Measurements from ENCODE around the gene CLEC20A. TPM values are rescaled to one million over a fixed set of nuclear protein-coding genes. Genes with fewer than 3 reads are reported as not detected.

The CLEC20A gene
- total RNA-seq, 1 experiment from 2014 or later: not detected

DNA sequence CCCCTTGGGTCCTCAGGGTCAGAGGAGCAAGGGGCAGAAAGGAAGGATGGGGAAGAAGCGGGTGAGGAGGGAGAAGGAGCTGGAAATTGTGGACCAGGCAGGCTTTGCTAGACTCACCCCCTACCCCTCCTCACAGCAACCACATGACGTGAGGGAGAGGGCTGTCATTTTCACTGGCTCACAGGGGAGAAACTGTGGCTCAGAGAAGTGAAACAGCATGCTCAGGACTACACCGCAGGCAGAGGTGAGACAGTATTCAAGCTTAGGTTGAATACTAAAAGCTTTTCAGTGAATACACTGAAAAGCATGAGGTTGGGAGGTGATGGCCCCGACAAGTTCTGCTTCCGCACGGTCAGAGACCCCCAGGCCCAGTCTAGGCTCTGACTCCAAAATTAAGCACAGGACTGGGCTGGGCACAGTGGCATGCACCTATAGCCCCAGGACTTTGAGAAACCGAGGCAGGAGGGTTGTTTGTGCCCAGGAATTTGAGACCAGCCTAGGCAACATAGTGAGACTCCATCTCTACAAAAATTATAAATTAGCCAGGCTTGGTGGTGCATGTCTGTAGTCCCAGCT, 1.2 kb upstream of the CLEC20A start:
- Histone ChIP-seq H3F3A (ENCODE audit: insufficient read depth, low read depth) (peaks cover 3% of the 10 kb centered on the region; the same call in 1 of the 2 replicates), H3K27ac (no peak overlapping the region), H3K9me3 (ENCODE audit: insufficient read depth, low read depth) (no peaks in the 10 kb centered on the region), H2AFZ (no peak overlapping the region), H3K79me2 (ENCODE audit: low read depth) (no peaks in the 10 kb centered on the region), H3K4me1 (replicated peaks; ENCODE audit: insufficient read depth) (no peaks in the 10 kb centered on the region), H3K4me2 (no peak overlapping the region), H4K20me1 (ENCODE audit: insufficient read depth) (no peaks in the 10 kb centered on the region), H3K4me3 (no peak overlapping the region), H3K27me3 (ENCODE audit: insufficient read depth, low read depth) (no peaks in the 10 kb centered on the region), H3K36me3 (ENCODE audit: low read depth) (no peaks in the 10 kb centered on the region), H3K9me2 (ENCODE audit: insufficient read depth) (no peaks in the 10 kb centered on the region)
- CTCF ChIA-PET: no interaction called here
- POLR2A ChIA-PET (ENCODE audit: unreplicated experiment): no interaction called here
- TF ChIP-seq, protein P1, sequence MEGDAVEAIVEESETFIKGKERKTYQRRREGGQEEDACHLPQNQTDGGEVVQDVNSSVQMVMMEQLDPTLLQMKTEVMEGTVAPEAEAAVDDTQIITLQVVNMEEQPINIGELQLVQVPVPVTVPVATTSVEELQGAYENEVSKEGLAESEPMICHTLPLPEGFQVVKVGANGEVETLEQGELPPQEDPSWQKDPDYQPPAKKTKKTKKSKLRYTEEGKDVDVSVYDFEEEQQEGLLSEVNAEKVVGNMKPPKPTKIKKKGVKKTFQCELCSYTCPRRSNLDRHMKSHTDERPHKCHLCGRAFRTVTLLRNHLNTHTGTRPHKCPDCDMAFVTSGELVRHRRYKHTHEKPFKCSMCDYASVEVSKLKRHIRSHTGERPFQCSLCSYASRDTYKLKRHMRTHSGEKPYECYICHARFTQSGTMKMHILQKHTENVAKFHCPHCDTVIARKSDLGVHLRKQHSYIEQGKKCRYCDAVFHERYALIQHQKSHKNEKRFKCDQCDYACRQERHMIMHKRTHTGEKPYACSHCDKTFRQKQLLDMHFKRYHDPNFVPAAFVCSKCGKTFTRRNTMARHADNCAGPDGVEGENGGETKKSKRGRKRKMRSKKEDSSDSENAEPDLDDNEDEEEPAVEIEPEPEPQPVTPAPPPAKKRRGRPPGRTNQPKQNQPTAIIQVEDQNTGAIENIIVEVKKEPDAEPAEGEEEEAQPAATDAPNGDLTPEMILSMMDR (conservative IDR thresholded peaks at IDR 0.05): no peak
- TF ChIP-seq EZH2 (IDR thresholded peaks at IDR 0.05; ENCODE audit: low read depth): no peak
- no peak for DNase-seq
- intact Hi-C loops (cut with micrococcal nuclease; ENCODE audit: unreplicated experiment): no loop called here
- no TSS peak for BruUV-seq (replicated peaks)

DNA sequence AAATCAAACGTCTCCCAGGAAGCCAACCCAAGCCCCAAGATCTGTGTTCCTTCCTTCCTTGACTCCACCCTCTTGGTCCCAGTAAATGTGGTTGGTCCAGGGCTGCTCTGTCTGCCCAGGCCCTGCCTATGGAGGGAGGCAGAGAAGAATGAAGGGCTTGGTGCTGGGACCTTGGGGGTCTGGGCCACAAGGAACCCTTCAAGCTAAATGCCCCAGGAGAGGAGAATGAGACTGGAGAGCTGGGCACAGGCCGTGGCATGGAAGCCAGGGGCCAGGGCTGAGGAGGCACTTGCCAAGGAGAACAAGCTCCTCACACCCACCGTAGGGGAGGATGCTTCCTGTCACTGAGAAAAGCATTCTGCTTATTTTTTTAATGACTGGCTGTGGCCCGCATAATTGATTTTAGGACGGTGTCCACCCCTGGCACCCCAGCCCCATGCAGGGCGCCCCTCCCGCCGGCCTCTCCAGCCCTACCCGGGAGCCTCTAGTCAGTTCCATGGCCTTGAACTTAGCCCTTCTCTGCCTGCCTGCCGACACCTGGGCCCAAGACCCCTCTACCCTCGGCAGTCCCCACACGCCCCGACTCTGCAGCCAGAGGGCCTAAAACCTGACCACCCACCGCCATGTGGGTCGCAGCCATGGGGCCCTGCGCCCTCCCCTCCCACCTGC, 889 bp downstream of the CLEC20A start:
- TF ChIP-seq EZH2 (IDR thresholded peaks at IDR 0.05; ENCODE audit: low read depth): no peak
- TF ChIP-seq, protein P1 (conservative IDR thresholded peaks at IDR 0.05): no peak
- intact Hi-C loops (cut with micrococcal nuclease; ENCODE audit: unreplicated experiment): no loop called here
- BruUV-seq (replicated peaks): no TSS peak
- Histone ChIP-seq H3K79me2 (ENCODE audit: low read depth) (no peaks in the 10 kb centered on the region), H4K20me1 (ENCODE audit: insufficient read depth) (no peaks in the 10 kb centered on the region), H2AFZ (no peak overlapping the region), H3K36me3 (ENCODE audit: low read depth) (no peaks in the 10 kb centered on the region), H3K4me1 (replicated peaks; ENCODE audit: insufficient read depth) (no peaks in the 10 kb centered on the region), H3K9me2 (ENCODE audit: insufficient read depth) (no peaks in the 10 kb centered on the region), H3K27me3 (ENCODE audit: insufficient read depth, low read depth) (no peaks in the 10 kb centered on the region), H3K9me3 (ENCODE audit: insufficient read depth, low read depth) (no peaks in the 10 kb centered on the region), H3K4me2 (no peak overlapping the region), H3K4me3 (no peak overlapping the region), H3K27ac (no peak overlapping the region), H3F3A (ENCODE audit: insufficient read depth, low read depth) (peaks cover 3% of the 10 kb centered on the region; the same call in 1 of the 2 replicates)
- CTCF ChIA-PET: no interaction called here
- POLR2A ChIA-PET (ENCODE audit: unreplicated experiment): interaction anchor here (0.7 kb wide), 1 partner anchor 15 kb away, joined by 4 read pairs; no protein-coding TSS in a partner anchor
- DNase-seq: no peak

DNA sequence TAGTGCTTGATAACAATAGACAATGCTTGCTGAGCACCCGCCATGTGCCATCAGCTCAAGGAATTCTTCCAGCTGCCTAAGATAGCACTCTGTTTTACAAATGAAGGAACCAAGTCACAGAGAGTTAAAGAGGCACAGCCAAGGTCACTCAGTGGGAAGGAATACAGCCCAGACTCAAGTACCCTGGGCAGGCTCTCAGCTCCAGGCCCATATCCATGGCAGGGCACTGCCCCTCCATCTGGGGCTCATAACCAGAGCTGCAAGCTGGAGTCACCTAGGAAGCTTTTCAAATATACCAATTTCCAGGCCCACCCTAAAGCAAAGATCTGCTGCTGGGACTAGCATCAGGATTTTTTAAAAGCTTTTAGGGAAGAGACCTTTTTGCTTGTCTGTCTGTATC, 1.6 kb downstream of the CLEC20A start:
- no peaks in the 10 kb centered on the region for H3K9me3 ChIP-seq (ENCODE audit: insufficient read depth, low read depth)
- no peaks in the 10 kb centered on the region for H3K4me1 ChIP-seq (replicated peaks; ENCODE audit: insufficient read depth)
- no peak overlapping the region for H2AFZ ChIP-seq
- H3K4me3 ChIP-seq: no peak overlapping the region
- peaks cover 3% of the 10 kb centered on the region; the same call in 1 of the 2 replicates for H3F3A ChIP-seq (ENCODE audit: insufficient read depth, low read depth)
- no TSS peak for BruUV-seq (replicated peaks)
- no peaks in the 10 kb centered on the region for H3K9me2 ChIP-seq (ENCODE audit: insufficient read depth)
- no peak overlapping the region for H3K27ac ChIP-seq
- CTCF ChIA-PET: interaction anchor here (1.1 kb wide), 1 partner anchor 9 kb away, joined by 4 read pairs; no protein-coding TSS in a partner anchor
- H3K36me3 ChIP-seq (ENCODE audit: low read depth): no peaks in the 10 kb centered on the region
- intact Hi-C loops (cut with micrococcal nuclease; ENCODE audit: unreplicated experiment): no loop called here
- H3K27me3 ChIP-seq (ENCODE audit: insufficient read depth, low read depth): no peaks in the 10 kb centered on the region
- no peaks in the 10 kb centered on the region for H4K20me1 ChIP-seq (ENCODE audit: insufficient read depth)
- no peak overlapping the region for H3K4me2 ChIP-seq
- DNase-seq: no peak
- TF ChIP-seq, protein P1 (conservative IDR thresholded peaks at IDR 0.05): no peak
- no peak for TF ChIP-seq EZH2 (IDR thresholded peaks at IDR 0.05; ENCODE audit: low read depth)
- no peaks in the 10 kb centered on the region for H3K79me2 ChIP-seq (ENCODE audit: low read depth)
- POLR2A ChIA-PET (ENCODE audit: unreplicated experiment): interaction anchor here (0.7 kb wide), 1 partner anchor 16 kb away, joined by 4 read pairs; no protein-coding TSS in a partner anchor
